ENCODE results near the gene DLL1. TPM values are rescaled to one million over a fixed set of nuclear protein-coding genes. Genes with fewer than 3 reads are reported as not detected.

The DLL1 gene
- polyA plus RNA-seq, 2 donors: 12.5 to 15.6 TPM

- no peaks in the 10 kb centered on the region for H3K36me3 ChIP-seq (ENCODE audit: control insufficient read depth in 2 of 2, insufficient read depth in 2 of 2, low read length in 1 of 2)
- peaks cover 0 to 5% of the 10 kb centered on the region in 2 donors for H3K27me3 ChIP-seq (ENCODE audit: control insufficient read depth in 1 of 2, insufficient read depth in 2 of 2, low read length in 2 of 2)
- H3K9me3 ChIP-seq (ENCODE audit: control insufficient read depth in 2 of 2, insufficient read depth in 1 of 2, low read depth in 1 of 2, low read length in 1 of 2): no peaks in the 10 kb centered on the region
- no peak overlapping the region for H3K4me3 ChIP-seq (ENCODE audit: low read depth in 1 of 2, low read length in 2 of 2)
- peaks cover 0 to 3% of the 10 kb centered on the region in 2 donors for H3K4me1 ChIP-seq (ENCODE audit: control insufficient read depth in 2 of 2, insufficient read depth in 2 of 2, low read length in 1 of 2)
- 75 to 77% methylated on average over 22 of the region's 22 CpGs for WGBS, 2 donors
- H3K27ac ChIP-seq (ENCODE audit: low read depth in 2 of 2, low read length in 1 of 2): no peak overlapping the region
Measured at GRCh38 chr6:170262489-170263088, 28.3 kb downstream of the DLL1 start.

DNA sequence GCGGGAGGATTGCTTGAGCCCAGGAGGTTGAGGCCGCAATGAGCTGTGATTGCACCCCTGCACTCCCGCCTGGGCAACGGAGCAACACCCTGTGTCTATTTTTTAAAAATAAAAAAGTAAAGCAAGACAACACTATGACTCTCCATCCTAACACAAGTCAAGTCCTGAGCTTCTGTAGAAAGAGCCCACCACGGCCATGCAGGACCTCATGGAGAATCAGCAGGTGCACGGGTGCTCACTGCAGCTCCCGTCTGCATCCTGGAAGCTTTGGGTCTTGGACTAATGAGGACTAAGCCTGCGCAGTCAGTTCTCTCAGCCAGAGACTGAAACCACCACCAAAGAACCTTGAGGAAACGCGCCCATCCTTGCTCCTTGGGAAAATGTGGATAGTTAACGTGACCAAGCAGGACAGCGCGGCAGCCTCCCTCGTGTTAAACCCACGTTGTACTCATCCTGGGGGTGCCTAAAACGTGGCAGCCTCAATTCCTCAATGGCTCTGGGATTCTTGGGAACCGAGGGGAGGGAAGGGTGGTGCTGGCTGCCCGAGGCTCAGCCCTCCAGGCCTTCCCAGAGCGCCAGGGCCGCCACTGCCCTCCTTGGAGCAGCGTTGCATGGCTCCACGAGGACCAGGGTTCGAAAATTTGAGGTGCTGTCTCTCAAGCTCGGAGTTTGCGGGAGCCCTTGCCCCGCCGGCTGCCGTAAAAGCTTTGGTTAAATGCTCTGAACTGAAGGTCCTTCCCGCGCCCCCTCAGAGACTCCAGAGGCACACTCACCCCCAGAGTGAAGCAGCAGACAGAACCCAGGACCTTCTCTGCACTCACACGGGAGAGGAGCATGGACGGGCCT lies 29.0 kb downstream of the DLL1 start:
- WGBS, 2 donors: 88 to 93% methylated on average over 32 of the region's 32 CpGs
- no peak overlapping the region for H3K27ac ChIP-seq (ENCODE audit: low read depth in 2 of 2, low read length in 1 of 2)
- no peak overlapping the region for H3K4me3 ChIP-seq (ENCODE audit: low read depth in 1 of 2, low read length in 2 of 2)
- peaks cover 0 to 3% of the 10 kb centered on the region in 2 donors for H3K4me1 ChIP-seq (ENCODE audit: control insufficient read depth in 2 of 2, insufficient read depth in 2 of 2, low read length in 1 of 2)
- no peaks in the 10 kb centered on the region for H3K36me3 ChIP-seq (ENCODE audit: control insufficient read depth in 2 of 2, insufficient read depth in 2 of 2, low read length in 1 of 2)
- H3K27me3 ChIP-seq (ENCODE audit: control insufficient read depth in 1 of 2, insufficient read depth in 2 of 2, low read length in 2 of 2): peaks cover 0 to 5% of the 10 kb centered on the region in 2 donors
- no peaks in the 10 kb centered on the region for H3K9me3 ChIP-seq (ENCODE audit: control insufficient read depth in 2 of 2, insufficient read depth in 1 of 2, low read depth in 1 of 2, low read length in 1 of 2)

- Histone ChIP-seq H3K27ac (ENCODE audit: low read depth in 2 of 2, low read length in 1 of 2) (no peak overlapping the region), H3K4me3 (ENCODE audit: low read depth in 1 of 2, low read length in 2 of 2) (no peak overlapping the region), H3K36me3 (ENCODE audit: control insufficient read depth in 2 of 2, insufficient read depth in 2 of 2, low read length in 1 of 2) (no peaks in the 10 kb centered on the region), H3K4me1 (ENCODE audit: control insufficient read depth in 2 of 2, insufficient read depth in 2 of 2, low read length in 1 of 2) (peaks cover 0 to 2% of the 10 kb centered on the region in 2 donors), H3K9me3 (ENCODE audit: control insufficient read depth in 2 of 2, insufficient read depth in 1 of 2, low read depth in 1 of 2, low read length in 1 of 2) (no peaks in the 10 kb centered on the region), H3K27me3 (ENCODE audit: control insufficient read depth in 1 of 2, insufficient read depth in 2 of 2, low read length in 2 of 2) (peaks cover 0 to 5% of the 10 kb centered on the region in 2 donors)
- 78 to 91% methylated on average over 7 of the region's 7 CpGs for WGBS, 2 donors
Measured at GRCh38 chr6:170260686-170261085, 30.2 kb downstream of the DLL1 start.

DNA sequence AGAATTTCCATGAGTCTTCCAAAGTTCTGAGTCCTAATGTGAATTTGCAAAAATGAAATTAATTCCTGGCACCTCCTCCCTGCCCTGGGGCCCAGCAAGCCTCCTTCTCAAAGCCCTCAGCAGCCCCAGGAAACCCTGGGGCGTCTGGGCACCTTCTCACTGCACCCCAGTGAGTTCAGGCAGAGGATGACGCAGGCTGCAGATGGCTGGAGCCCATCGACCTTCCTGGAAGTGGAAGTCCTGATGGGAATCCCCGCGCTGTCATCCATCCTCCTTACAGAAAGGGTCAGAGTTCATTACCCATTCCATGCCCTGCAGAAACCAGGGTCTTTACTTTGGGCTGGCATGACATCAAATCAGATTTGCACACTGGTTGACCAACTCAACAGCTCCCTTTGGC lies 31.6 kb downstream of the DLL1 start:
- H3K36me3 ChIP-seq (ENCODE audit: control insufficient read depth in 2 of 2, insufficient read depth in 2 of 2, low read length in 1 of 2): no peaks in the 10 kb centered on the region
- 60 to 63% methylated on average over 5 of the region's 5 CpGs for WGBS, 2 donors
- H3K27ac ChIP-seq (ENCODE audit: low read depth in 2 of 2, low read length in 1 of 2): no peak overlapping the region
- peaks cover 0 to 5% of the 10 kb centered on the region in 2 donors for H3K27me3 ChIP-seq (ENCODE audit: control insufficient read depth in 1 of 2, insufficient read depth in 2 of 2, low read length in 2 of 2)
- H3K9me3 ChIP-seq (ENCODE audit: control insufficient read depth in 2 of 2, insufficient read depth in 1 of 2, low read depth in 1 of 2, low read length in 1 of 2): no peaks in the 10 kb centered on the region
- no peaks in the 10 kb centered on the region for H3K4me1 ChIP-seq (ENCODE audit: control insufficient read depth in 2 of 2, insufficient read depth in 2 of 2, low read length in 1 of 2)
- no peak overlapping the region for H3K4me3 ChIP-seq (ENCODE audit: low read depth in 1 of 2, low read length in 2 of 2)

DNA sequence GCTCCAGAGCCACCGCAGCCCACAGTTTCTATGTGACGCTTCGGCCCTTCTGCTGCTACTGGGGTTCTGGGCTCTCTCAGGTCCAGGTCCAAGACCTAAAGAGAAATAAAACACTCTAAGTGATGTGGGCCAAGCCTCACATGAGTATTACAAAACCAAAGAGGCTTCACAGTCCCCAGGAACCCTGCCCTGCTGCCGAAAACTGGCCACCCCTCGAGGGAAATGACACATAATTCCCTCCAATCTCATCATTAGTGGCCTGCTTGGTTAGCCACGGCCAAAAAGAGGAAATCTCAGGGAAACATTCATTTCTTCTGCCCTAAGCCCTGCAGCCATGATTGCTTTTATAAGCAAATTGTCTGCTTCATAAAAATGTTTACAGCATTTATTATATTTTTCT lies 32.5 kb downstream of the DLL1 start:
- Histone ChIP-seq H3K27ac (ENCODE audit: low read depth in 2 of 2, low read length in 1 of 2) (no peak overlapping the region), H3K4me3 (ENCODE audit: low read depth in 1 of 2, low read length in 2 of 2) (no peak overlapping the region), H3K36me3 (ENCODE audit: control insufficient read depth in 2 of 2, insufficient read depth in 2 of 2, low read length in 1 of 2) (no peaks in the 10 kb centered on the region), H3K4me1 (ENCODE audit: control insufficient read depth in 2 of 2, insufficient read depth in 2 of 2, low read length in 1 of 2) (no peaks in the 10 kb centered on the region), H3K9me3 (ENCODE audit: control insufficient read depth in 2 of 2, insufficient read depth in 1 of 2, low read depth in 1 of 2, low read length in 1 of 2) (no peaks in the 10 kb centered on the region), H3K27me3 (ENCODE audit: control insufficient read depth in 1 of 2, insufficient read depth in 2 of 2, low read length in 2 of 2) (no peaks in the 10 kb centered on the region)
- WGBS, 2 donors: 78 to 90% methylated on average over 6 of the region's 6 CpGs

- no peaks in the 10 kb centered on the region for H3K36me3 ChIP-seq (ENCODE audit: control insufficient read depth in 2 of 2, insufficient read depth in 2 of 2, low read length in 1 of 2)
- no peaks in the 10 kb centered on the region for H3K9me3 ChIP-seq (ENCODE audit: control insufficient read depth in 2 of 2, insufficient read depth in 1 of 2, low read depth in 1 of 2, low read length in 1 of 2)
- H3K27me3 ChIP-seq (ENCODE audit: control insufficient read depth in 1 of 2, insufficient read depth in 2 of 2, low read length in 2 of 2): no peaks in the 10 kb centered on the region
- H3K4me1 ChIP-seq (ENCODE audit: control insufficient read depth in 2 of 2, insufficient read depth in 2 of 2, low read length in 1 of 2): no peaks in the 10 kb centered on the region
- H3K27ac ChIP-seq (ENCODE audit: low read depth in 2 of 2, low read length in 1 of 2): no peak overlapping the region
- 70 to 81% methylated on average over 4 of the region's 4 CpGs for WGBS, 2 donors
- no peak overlapping the region for H3K4me3 ChIP-seq (ENCODE audit: low read depth in 1 of 2, low read length in 2 of 2)
Measured at GRCh38 chr6:170257376-170257775, 33.5 kb downstream of the DLL1 start.

- Histone ChIP-seq H3K36me3 (ENCODE audit: control insufficient read depth in 2 of 2, insufficient read depth in 2 of 2, low read length in 1 of 2) (no peaks in the 10 kb centered on the region), H3K27ac (ENCODE audit: low read depth in 2 of 2, low read length in 1 of 2) (no peak overlapping the region), H3K27me3 (ENCODE audit: control insufficient read depth in 1 of 2, insufficient read depth in 2 of 2, low read length in 2 of 2) (no peaks in the 10 kb centered on the region), H3K4me1 (ENCODE audit: control insufficient read depth in 2 of 2, insufficient read depth in 2 of 2, low read length in 1 of 2) (peaks cover 0 to 5% of the 10 kb centered on the region in 2 donors), H3K4me3 (ENCODE audit: low read depth in 1 of 2, low read length in 2 of 2) (no peak overlapping the region), H3K9me3 (ENCODE audit: control insufficient read depth in 2 of 2, insufficient read depth in 1 of 2, low read depth in 1 of 2, low read length in 1 of 2) (no peaks in the 10 kb centered on the region)
- WGBS, 2 donors: 91 to 94% methylated on average over 21 of the region's 21 CpGs
Measured at GRCh38 chr6:170256641-170257040, 34.2 kb downstream of the DLL1 start.

- H3K27me3 ChIP-seq (ENCODE audit: control insufficient read depth in 1 of 2, insufficient read depth in 2 of 2, low read length in 2 of 2): no peaks in the 10 kb centered on the region
- WGBS, 2 donors: 87 to 90% methylated on average over 27 to 32 of the region's 32 CpGs
- peaks cover 0 to 12% of the 10 kb centered on the region in 2 donors for H3K4me1 ChIP-seq (ENCODE audit: control insufficient read depth in 2 of 2, insufficient read depth in 2 of 2, low read length in 1 of 2)
- H3K36me3 ChIP-seq (ENCODE audit: control insufficient read depth in 2 of 2, insufficient read depth in 2 of 2, low read length in 1 of 2): no peaks in the 10 kb centered on the region
- H3K9me3 ChIP-seq (ENCODE audit: control insufficient read depth in 2 of 2, insufficient read depth in 1 of 2, low read depth in 1 of 2, low read length in 1 of 2): no peaks in the 10 kb centered on the region
- H3K27ac ChIP-seq (ENCODE audit: low read depth in 2 of 2, low read length in 1 of 2): no peak overlapping the region
- no peak overlapping the region for H3K4me3 ChIP-seq (ENCODE audit: low read depth in 1 of 2, low read length in 2 of 2)
Measured at GRCh38 chr6:170255426-170256125, 35.3 kb downstream of the DLL1 start.

GRCh38 chr6:170254315-170255213 lies 36.3 kb downstream of the DLL1 start:
- 82 to 90% methylated on average over 14 of the region's 14 CpGs for WGBS, 2 donors
- no peaks in the 10 kb centered on the region for H3K27me3 ChIP-seq (ENCODE audit: control insufficient read depth in 1 of 2, insufficient read depth in 2 of 2, low read length in 2 of 2)

More at GRCh38 chr6:170254315-170255213, 36.3 kb downstream of the DLL1 start:
- Histone ChIP-seq H3K36me3 (ENCODE audit: control insufficient read depth in 2 of 2, insufficient read depth in 2 of 2, low read length in 1 of 2) (no peaks in the 10 kb centered on the region), H3K4me1 (ENCODE audit: control insufficient read depth in 2 of 2, insufficient read depth in 2 of 2, low read length in 1 of 2) (peaks cover 0 to 12% of the 10 kb centered on the region in 2 donors), H3K4me3 (ENCODE audit: low read depth in 1 of 2, low read length in 2 of 2) (no peak overlapping the region), H3K27ac (ENCODE audit: low read depth in 2 of 2, low read length in 1 of 2) (no peak overlapping the region), H3K9me3 (ENCODE audit: control insufficient read depth in 2 of 2, insufficient read depth in 1 of 2, low read depth in 1 of 2, low read length in 1 of 2) (no peaks in the 10 kb centered on the region)
